HCT116 (cell line): Measurements from ENCODE around the gene FAM20B. TPM values are rescaled to one million over a fixed set of nuclear protein-coding genes. Genes with fewer than 3 reads are reported as not detected.

Source experiments
- ATAC-seq: fragments of 200-7000 bp; cut with Tn5 transposase; 2 replicates; pipeline ENCODE4 v1.9.1; 2020; ENCODE audit warnings: mild to moderate bottlenecking, moderate library complexity
- BruUV-seq: library from RNA; stranded (reverse); fragments of 400-500 nt; replicated peaks from 2 replicates; lab custom pipeline; 2021; lab: Mats Ljungman, UMichigan
- CTCF ChIA-PET: fragments of 300-600 bp; sonication (Branson Sonifier 250); formaldehyde crosslinking; loops from one replicate; lab custom pipeline; 2021; ENCODE audit warnings: antibody characterized with exemption; lab: Charles Lee
- POLR2A ChIA-PET: fragments of 300-600, 350-600 bp; sonication (Branson Sonifier 250); formaldehyde crosslinking; loops from one replicate; lab custom pipeline; 2021; ENCODE audit warnings: antibody characterized with exemption; lab: Charles Lee
- RAD21 ChIA-PET, 2 experiments: fragments of 300-600 bp; sonication (Branson Sonifier 250); formaldehyde crosslinking; loops; one replicate each; lab custom pipeline; 2023; ENCODE audit warnings: low total read pairs in 2 of 2; ENCODE audit not compliant: uncharacterized antibody in 2 of 2, unreplicated experiment in 2 of 2, low non-redundant PET in 1 of 2; lab: Charles Lee
- DNase-seq: peaks from one replicate; pipeline ENCODE4 v3.0.0-alpha.2; 2010; ENCODE audit warnings: low read depth, low spot score
- H2AFZ ChIP-seq: fragments of 200-600 bp; shearing (Covaris generic), sonication (generic); 2 replicates; pipeline ENCODE4 v1.6.1; 2017; ENCODE audit warnings: low read depth, mixed run types, mixed read lengths, antibody characterized with exemption, low read length; ENCODE audit not compliant: poor library complexity, severe bottlenecking
- H3K27ac ChIP-seq: 2 replicates; pipeline ENCODE4 v1.5.1; 2012; ENCODE audit warnings: low read depth, low read length
- H3K27me3 ChIP-seq: fragments of 200-600 bp; sonication (generic); 2 replicates; pipeline ENCODE4 v1.6.1; 2016; ENCODE audit warnings: mixed run types, low read length, mixed read lengths; ENCODE audit not compliant: insufficient read depth
- H3K36me3 ChIP-seq, 2 experiments: fragments of 200-500 bp in 1 of 2; fragments of 200-600 bp in 1 of 2; sonication (Bioruptor generic) in 1 of 2; sonication (generic) in 1 of 2; 2 replicates each; pipeline versions ENCODE4 v1.5.1 to v1.6.1; 2014 to 2016; ENCODE audit warnings: low read length in 2 of 2, inconsistent platforms in 1 of 2, mixed read lengths in 1 of 2, mixed run types in 1 of 2; ENCODE audit not compliant: insufficient read depth in 2 of 2, control insufficient read depth in 1 of 2
- H3K4me1 ChIP-seq, 2 experiments: fragments of 200-600 bp in 1 of 2; sonication (generic) in 1 of 2; 2 replicates each; pipeline versions ENCODE4 v1.5.1 to v1.6.1; 2012 to 2017; ENCODE audit warnings: low read length in 2 of 2, inconsistent platforms in 1 of 2, mild to moderate bottlenecking in 1 of 2, mixed read lengths in 1 of 2, mixed run types in 1 of 2, moderate library complexity in 1 of 2; ENCODE audit not compliant: insufficient read depth in 2 of 2, control insufficient read depth in 1 of 2
- H3K4me2 ChIP-seq: fragments of 200-600 bp; sonication (generic); 2 replicates; pipeline ENCODE4 v1.6.1; 2017; ENCODE audit warnings: mixed run types, low read length, mixed read lengths
- H3K4me3 ChIP-seq, 2 experiments: fragments of 200-600 bp in 1 of 2; sonication (generic) in 1 of 2; replicated peaks in 1 of 2; 2 replicates each; pipeline ENCODE4 v1.5.1; 2011 to 2016; ENCODE audit warnings: low read length in 2 of 2, control low read depth in 1 of 2, low read depth in 1 of 2, mild to moderate bottlenecking in 1 of 2, mixed read lengths in 1 of 2, mixed run types in 1 of 2
- H3K79me2 ChIP-seq: fragments of 200-600 bp; sonication (generic); 2 replicates; pipeline ENCODE4 v1.6.1; 2017; ENCODE audit warnings: mild to moderate bottlenecking, mixed run types, low read length, moderate library complexity, mixed read lengths; ENCODE audit not compliant: insufficient read depth
- H3K9ac ChIP-seq: fragments of 200-600 bp; sonication (generic); 2 replicates; pipeline ENCODE4 v1.6.1; 2016; ENCODE audit warnings: low read length, mixed read lengths
- H3K9me2 ChIP-seq: fragments of 200-600 bp; sonication (generic), shearing (Covaris generic); 2 replicates; pipeline ENCODE4 v1.6.1; 2017; ENCODE audit warnings: mixed run types, mild to moderate bottlenecking, moderate library complexity; ENCODE audit not compliant: insufficient read depth
- H3K9me3 ChIP-seq, 2 experiments: fragments of 200-500 bp in 1 of 2; fragments of 200-600 bp in 1 of 2; sonication (Bioruptor generic) in 1 of 2; sonication (generic) in 1 of 2; 2 replicates each; pipeline ENCODE4 v1.6.1; 2014 to 2017; ENCODE audit warnings: low read length in 2 of 2, mixed read lengths in 2 of 2, inconsistent platforms in 1 of 2, low read depth in 1 of 2, mild to moderate bottlenecking in 1 of 2, mixed run types in 1 of 2, moderate library complexity in 1 of 2; ENCODE audit not compliant: control insufficient read depth in 1 of 2, insufficient read depth in 1 of 2
- H4K20me1 ChIP-seq: fragments of 200-600 bp; sonication (generic), shearing (Covaris generic); 2 replicates; pipeline ENCODE4 v1.6.1; 2017; ENCODE audit warnings: mixed run types, mild to moderate bottlenecking, moderate library complexity; ENCODE audit not compliant: insufficient read depth
- CTCF ChIP-seq, 3 experiments: fragments of 200-600 bp in 1 of 3; sonication (generic) in 1 of 3; IDR thresholded peaks in 2 of 3; conservative IDR thresholded peaks in 1 of 3; 2 replicates each; pipeline ENCODE4 v1.5.1; 2012 to 2017; ENCODE audit warnings: low read depth in 2 of 3, low read length in 2 of 3, antibody characterized with exemption in 1 of 3, borderline replicate concordance in 1 of 3, control low read depth in 1 of 3, mild to moderate bottlenecking in 1 of 3, mixed read lengths in 1 of 3, mixed run types in 1 of 3, moderate library complexity in 1 of 3; ENCODE audit not compliant: insufficient read depth in 1 of 3
- EZH2 ChIP-seq: fragments of 200-600 bp; sonication (generic); IDR thresholded peaks from 2 replicates; pipeline ENCODE4 v1.6.1; 2017; ENCODE audit warnings: antibody characterized with exemption, mixed run types
- SIN3A ChIP-seq: IDR thresholded peaks from 2 replicates; pipeline ENCODE4 v1.6.1; 2012; ENCODE audit warnings: low read depth
- ZNF274 ChIP-seq: fragments of 200-500 bp; sonication (Bioruptor generic); IDR thresholded peaks from 2 replicates; pipeline ENCODE4 v1.6.1; 2014; ENCODE audit warnings: mild to moderate bottlenecking, low read depth, low read length, inconsistent platforms
- intact Hi-C: fragments of 100-400 bp; cut with micrococcal nuclease; formaldehyde crosslinking; loops from 2 replicates; pipeline ENCODE4 v1.10.0; 2022
- total RNA-seq: library from RNA; stranded (reverse); gene quantifications from one replicate; pipeline ENCODE4 v1.2.1, GENCODE V29; 2021; ENCODE audit not compliant: unreplicated experiment

Gene FAM20B
- total RNA-seq, 1 experiment from 2014 or later = 36.7 TPM

- no TSS peak for BruUV-seq
- ChIA-PET RAD21 (no interaction called here), POLR2A (no interaction called here)
- no peak overlapping the region for H3K4me3 ChIP-seq
- intact Hi-C loops = no loop called here
- H4K20me1 ChIP-seq = no peaks in the 10 kb centered on the region
- H3K27ac ChIP-seq = no peak overlapping the region
- no peaks in the 10 kb centered on the region for H3K27me3 ChIP-seq
- no peak overlapping the region for H3K9ac ChIP-seq
- H3K4me2 ChIP-seq = no peak overlapping the region
- H2AFZ ChIP-seq = no peak overlapping the region
- no peak for TF ChIP-seq ZNF274
- TF ChIP-seq EZH2 = no peak
- no peak for TF ChIP-seq SIN3A
- no peak for TF ChIP-seq CTCF (IDR thresholded peaks at IDR 0.05 in 2 of 3, conservative IDR thresholded peaks at IDR 0.05 in 1 of 3; ENCODE audit: borderline replicate concordance in 1 of 3, insufficient read depth in 1 of 3, low read depth in 2 of 3, low read length in 2 of 3)
- TF ChIP-seq, all 23 proteins: peak for 0
- no peak for ATAC-seq
- H3K79me2 ChIP-seq = peaks cover 28% of the 10 kb centered on the region
- H3K4me1 ChIP-seq = peaks cover 0 to 20% of the 10 kb centered on the region in 2 experiments; a peak in 3 of 4 replicates
- no peaks in the 10 kb centered on the region for H3K36me3 ChIP-seq
- H3K9me3 ChIP-seq = no peaks in the 10 kb centered on the region
- CTCF ChIA-PET = no interaction called here
- H3K9me2 ChIP-seq = no peaks in the 10 kb centered on the region
- DNase-seq = no peak
These were observed 1.6 kb upstream of the FAM20B start for GRCh38 chr1:179023946-179024650.
